Activated CD4-positive, alpha-beta T cell treated with anti-CD3 and anti-CD28 coated beads for 4 hours (primary cell): Measurements from ENCODE around the gene LRRC49.

Experiments used
- DNase-seq, 2 donors: peaks; one replicate each; pipeline ENCODE4 v3.0.0-alpha.2; 2020

The LRRC49 gene

DNA sequence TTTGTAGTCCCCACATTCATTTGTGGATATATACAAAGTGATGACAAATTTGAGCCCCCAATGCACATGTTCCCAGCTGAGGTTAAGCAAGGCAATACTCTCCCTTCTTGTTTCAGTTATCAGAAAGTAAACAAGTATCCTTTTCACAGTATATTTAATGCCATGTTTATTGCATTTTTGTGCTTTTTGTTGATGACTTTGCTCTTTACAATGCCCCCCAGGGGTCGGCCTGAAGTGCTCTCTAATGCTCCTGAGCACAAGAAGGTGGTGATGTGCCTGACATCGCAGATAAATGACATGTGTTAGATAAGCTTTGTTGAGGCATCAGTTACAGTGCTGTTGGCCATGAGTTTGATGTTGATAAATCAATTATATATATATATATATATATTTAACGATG, 165.0 kb downstream of the LRRC49 start:
- DNase-seq = no peak

DNA sequence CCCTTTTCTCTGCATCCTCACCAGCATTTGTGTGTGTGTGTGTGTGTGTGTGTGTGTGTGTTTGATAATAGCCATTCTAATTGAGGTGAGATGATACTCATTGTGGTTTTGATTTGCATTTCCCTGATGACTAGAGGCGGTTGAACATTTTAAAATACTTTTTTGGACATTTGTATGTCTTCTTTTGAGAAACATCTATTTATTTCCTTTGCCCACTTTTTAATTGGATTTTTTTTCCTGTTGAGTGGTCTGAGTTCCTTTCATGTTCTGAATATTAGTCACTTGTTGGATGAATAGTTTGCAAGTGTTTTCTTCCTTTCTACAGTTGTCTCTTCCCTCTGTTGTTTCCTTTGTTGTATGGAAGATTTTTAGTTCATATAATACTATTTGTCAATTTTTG, 168.4 kb downstream of the LRRC49 start:
- DNase-seq = no peak

DNA sequence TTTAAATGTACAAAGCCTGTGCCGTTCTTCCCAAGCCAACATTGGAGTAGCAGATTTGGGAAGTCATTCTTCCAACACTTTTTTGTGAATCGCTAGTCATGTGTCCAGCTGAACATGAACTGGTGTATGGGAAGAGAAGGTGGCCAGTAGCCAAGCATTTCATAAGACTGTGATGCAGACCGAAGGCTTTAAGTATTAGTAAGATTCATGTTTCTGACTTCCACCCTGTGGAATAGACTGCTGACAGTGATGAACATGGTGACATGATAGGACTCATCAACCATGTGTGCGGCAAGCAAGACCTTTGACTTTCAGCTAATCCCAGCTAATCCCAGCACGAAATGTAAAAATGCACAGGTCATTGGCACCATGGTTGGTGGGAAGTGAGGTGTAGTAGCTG, 174.4 kb downstream of the LRRC49 start:
- no peak for DNase-seq

DNA sequence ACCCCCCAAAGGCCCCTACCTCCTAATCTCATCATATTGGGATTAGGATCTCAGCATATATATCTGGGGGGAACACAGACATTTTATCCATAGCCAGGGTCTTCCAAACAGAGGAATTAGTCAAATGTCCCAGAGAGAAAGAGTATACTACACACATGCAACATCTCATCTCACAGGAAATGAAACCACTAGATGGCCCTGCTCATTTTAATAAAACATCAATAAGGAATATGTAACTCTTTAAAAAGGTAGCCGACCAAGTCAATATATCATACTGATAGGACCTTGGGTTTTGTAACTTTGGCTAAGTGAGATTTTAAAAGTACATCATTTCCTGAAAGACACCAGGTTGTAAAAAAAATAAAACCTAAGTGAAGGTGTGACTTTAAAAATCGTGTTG, 177.1 kb downstream of the LRRC49 start:
- no peak for DNase-seq

DNA sequence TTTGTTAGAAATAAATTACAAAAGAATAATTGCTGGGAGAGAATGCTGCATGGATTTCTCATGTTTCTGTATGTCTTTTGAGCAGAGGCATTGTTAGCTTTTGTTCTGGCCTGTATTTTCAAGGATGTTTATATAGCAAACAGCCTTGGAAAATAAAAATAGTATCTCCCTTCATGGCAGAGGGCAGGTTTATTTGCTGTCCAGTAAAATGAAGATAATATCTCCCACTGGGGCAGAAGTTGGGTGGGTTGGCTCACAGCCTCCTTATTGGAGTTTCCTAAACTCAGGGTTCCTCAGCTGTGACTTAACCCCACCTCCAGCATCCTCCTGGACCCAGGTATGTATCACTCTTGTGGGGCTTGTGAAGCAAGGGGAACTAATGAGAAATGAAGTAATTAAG, 178.9 kb downstream of the LRRC49 start:
- no peak for DNase-seq

DNA sequence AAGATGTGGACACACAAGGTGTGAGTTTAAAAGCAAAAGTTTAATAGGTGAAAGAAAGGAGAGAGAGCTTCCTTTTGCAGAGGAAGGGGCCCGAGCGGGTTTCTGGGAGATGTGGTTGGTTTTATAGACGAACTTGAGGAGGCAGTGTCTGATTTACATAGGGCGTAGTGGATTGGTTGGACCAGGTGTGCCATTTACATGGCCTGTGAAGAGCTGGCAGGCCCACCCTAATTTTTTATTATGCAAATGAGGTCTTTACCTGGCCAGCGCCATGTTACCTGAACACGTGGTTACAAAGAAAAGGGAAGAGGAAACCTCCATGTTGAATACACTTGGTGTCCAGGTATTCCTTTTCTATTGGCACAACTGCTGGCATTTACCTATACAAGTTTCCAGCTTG, 179.8 kb downstream of the LRRC49 start:
- DNase-seq = no peak

DNA sequence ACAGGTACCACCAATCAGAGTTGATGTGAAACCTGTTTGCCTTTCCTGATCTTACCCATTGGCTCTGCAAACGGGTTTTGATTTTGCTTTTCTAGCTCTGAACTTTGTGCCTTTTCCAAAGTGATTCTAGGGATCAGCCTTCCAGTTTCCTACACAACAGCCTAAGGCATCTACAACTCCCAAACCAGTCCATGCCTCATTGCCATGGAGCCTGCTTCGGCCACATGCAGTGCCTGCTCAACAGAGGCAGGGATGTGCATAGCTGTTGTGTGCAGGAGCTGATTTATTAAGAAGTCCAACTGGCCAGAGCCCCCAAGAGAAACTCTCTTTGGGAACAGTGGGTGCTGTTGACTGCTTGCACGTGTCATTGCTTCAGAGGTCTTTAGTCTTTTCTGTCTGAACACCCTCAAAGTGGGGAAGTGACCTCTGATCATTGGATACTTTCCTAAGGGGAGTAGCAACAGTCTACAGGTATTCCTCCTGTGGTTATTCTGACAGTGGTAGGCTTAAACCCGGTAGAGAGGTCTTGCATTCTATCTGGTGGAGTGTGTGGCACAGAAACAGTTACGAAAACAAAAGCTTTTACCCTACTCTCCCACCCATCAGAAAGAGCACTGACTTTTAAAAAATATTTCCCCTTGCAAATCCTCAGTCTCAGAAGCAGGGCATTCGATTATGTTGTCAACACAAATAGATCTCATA, 186.0 kb downstream of the LRRC49 start:
- DNase-seq = no peak

DNA sequence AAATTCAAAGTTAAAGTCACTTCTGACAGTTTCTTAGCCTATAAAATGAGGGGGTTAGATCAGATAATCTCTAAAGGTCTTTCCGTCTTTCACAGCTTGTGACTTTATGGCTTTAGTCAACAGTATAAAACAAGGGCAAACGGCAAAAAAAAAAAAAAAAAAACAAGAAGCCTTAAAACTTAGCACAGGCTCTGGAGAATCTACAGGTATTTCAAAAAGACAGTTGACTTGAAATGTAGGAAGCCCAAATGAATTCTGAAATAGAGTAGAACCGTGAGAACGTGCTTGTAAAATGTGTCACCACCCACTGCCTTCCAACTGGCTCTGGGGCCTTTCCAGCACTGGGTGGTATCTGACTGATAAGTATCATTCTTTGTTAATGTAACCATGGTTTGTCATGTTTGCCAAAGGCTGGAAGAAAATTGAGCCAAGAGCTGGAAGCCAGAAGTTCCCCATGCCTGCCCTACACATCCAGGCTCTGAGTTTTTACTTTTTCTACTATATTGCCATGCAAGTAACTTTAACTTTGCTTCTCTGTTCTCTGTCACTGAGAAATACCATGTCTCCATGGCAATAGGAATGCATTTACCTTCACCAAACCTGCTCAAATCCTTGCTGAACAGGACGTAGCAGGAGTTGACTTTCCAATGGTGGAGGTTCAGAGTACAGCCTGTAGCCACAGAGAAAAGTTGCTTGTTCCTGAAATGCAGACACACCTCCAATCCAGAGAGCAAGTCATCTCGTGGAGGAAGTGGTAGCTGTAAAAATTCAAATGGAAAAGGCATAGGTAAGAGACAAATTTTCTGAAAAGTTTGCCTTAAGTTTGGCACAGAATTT, 186.8 kb downstream of the LRRC49 start:
- DNase-seq = no peak

DNA sequence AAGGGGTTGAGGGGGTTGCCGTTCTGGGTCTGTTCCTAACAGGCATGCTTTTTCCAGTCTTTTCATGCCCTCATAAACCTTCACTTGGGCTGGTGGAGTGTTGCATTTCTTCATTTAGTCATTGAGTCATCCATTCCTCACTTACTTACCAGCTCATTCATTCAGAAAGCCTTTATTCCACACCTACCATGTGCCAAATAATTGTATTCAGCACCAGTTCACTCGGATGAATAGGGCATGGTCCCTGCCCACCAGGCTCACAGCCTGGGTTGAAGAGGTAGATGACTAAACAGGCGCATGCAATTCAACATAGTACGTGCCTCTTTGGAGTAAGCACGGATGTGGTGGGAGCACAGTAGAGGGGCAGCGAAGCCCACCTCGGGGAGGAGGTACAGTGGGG, 187.5 kb downstream of the LRRC49 start:
- DNase-seq = no peak

DNA sequence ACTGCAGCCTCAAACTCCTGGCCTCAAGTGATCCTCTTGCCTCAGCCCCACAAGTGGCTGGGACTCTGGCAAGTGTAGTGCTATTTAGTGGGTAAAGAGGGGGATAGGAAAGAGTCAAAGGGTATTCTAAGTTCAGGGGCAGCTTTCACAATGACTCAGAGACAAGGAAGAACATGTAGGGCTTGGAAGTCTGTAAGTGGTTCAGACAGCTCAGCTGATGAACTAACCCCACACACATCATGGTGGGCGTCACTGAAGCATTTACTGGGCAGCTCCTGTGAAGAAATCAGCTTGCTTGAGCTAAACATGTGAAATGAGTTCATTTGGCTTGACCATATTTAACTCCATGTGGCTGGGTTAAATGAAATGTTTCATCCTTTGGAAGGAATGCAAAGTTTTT, 188.1 kb downstream of the LRRC49 start:
- no peak for DNase-seq

DNA sequence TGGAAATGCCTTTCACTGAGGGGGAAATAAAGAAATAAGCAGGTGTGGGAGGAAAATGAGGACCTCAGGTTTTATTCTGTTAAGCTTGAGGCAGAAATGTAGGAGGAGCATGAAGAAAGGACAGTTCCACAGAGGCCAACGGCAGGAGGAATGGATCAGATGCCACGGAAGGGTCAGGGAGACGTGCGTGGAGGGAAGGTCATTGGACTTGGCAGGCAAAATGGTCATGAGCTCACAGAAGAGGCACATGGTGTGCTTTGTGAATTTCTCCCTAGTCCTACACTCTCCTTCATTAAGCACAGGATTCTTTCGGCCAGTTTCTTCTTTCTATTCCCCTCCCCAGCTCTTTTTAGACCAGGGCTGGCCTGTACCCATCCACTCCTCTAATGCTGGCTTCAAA, 190.2 kb downstream of the LRRC49 start:
- DNase-seq = no peak

DNA sequence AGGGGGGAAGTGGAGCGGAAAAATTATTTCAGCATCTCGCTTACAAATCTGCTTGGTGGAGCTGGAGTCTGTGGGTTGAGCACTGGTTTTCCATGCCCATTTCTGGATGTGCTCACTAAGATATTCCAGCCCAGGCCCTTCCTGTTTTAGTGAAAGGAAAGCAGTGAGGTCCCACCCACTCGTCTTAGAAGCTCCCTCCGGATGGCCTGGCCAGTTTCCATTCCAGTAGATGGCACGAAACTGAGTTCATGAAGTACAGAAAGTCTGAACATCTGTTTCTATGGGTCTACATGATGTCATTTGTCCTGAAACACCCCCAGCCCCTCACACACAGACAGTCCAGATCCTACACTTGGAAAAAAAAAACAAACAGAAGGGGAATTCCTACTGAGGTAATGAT, 190.7 kb downstream of the LRRC49 start:
- no peak for DNase-seq

DNA sequence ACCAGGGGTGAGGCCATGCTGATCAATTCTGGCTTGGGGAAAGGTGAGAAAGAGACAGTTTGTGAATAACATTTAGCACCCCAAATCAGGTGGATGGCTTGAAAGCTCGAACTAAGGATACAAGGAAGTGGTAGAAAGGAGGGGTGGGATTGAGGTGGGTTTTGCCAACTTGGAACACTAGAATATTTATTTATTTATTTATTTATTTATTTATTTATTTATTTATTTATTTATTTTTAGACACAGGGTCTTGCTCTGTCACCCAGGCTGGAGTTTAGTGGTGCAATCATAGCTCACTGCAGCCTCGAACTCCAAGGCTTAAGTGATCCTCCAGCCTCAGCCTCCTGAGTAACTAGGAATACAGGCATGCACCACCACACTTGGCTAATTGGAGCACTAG, 191.6 kb downstream of the LRRC49 start:
- no peak for DNase-seq

DNA sequence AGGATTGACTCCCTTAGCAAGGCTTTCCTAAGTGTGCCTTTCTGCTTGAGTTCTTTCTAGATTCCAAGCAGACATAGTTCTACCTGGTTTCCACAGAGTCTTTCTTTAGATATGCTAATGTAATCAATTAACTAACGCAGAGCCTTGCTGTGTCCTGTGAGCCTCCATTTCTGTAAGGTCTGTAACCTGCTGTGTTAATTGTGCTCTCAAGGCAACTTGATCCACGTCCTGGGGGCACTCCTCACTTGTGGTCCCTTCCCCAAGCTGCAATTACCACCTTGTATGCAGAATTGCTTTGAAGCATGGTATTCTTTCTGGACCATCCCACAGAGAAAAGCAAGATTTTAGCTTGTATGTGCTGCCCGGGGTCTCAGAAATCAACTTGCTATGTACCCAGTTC, 193.2 kb downstream of the LRRC49 start:
- DNase-seq = no peak

DNA sequence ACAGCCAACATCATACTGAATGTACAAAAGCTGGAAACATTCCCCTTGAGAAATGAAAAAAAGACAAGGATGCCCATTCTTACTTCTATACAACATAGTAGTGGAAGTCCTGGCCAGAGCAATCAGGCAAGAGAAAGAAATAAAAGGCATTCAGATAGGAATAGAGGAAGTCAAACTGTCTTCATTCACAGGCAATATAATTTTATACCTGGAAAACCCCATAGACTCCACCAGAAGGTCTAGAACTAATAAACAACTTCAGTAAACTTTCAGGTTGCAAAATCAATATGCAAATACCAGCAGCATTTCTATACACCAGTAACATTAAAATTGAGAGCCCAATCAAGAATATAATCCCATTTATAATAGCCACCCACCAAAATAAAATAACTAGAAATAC, 195.5 kb downstream of the LRRC49 start:
- no peak for DNase-seq

DNA sequence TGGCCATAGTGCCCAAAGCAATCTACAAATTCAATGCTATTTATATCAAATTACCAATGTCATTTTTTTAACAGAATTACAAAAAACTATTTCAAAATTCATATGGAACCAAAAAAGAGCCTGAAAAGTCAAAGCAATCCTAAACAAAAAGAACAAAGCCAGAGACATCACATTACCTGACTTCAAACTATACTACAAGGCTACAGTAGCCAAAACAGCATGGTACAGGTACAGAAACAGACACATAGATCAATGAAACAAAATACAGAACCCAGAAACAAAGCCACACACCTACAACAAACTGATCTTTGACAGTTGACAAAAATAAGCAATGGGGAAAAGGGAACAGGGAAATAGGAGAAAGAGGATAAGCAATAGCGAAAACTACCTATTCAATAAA, 196.1 kb downstream of the LRRC49 start:
- no peak for DNase-seq

DNA sequence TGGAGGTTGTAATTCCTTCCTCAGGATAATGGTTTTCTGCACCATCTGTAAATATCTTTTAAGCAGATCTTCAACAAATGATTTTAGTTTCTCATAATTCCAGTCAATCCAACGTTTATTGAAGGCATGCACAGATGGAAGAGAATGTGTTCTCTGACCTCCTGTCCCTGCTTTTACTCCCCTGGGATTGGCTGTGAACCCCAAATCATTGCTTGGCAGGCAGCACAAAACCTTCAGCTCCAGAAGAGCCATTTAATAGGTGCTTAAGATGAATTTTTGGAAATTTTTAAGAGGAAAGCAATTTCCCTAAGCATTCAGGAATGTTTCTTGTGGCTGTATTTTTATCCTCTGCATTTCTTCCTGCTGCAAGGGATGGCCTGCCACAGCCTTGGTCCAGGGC, 197.2 kb downstream of the LRRC49 start:
- DNase-seq = no peak

DNA sequence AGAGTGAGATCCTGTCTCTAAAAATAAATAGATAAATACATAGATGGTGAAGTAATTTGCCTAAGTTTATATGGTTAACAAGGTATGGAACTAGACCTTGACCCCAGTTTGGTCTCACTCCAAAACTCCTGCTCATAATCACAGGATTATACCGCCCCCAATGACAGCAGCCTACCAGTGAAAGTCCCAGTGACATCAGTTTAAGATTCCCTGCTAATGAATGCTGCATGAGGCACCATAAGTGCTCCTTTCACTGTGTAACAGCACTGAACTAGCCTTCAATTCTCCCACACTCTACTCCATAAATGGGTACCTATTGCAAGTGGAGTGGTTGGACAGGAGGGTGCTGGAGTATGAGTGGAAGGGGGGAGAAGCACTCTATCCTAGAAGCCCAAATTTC, 199.0 kb downstream of the LRRC49 start:
- DNase-seq = no peak

DNA sequence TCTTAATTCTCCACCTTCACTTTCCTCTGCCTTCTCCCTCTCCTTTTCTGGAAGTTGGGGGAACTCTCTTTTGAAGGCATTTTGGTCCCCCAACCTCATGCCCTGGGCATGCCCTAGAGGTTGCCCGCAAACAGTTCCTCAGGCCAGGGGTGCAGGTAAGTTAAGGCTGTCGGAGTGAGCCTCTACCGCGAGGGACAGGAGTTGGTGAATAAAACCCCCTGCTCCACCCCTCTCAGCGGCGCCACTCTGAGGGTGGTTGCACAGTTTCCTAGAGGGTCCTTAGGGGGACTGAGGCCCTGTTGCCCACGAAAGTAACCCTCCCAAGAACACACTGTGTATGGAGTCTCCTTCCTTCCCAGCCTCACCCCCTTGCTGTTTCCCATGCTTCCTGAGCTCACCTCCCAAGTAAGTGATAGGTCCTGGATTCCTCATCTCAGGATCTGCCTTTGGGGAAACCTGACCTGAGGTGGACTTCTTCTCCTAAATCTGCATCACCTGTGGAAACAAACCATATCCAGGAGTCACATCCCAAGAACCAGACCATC, 199.5 kb downstream of the LRRC49 start:
- DNase-seq = no peak

DNA sequence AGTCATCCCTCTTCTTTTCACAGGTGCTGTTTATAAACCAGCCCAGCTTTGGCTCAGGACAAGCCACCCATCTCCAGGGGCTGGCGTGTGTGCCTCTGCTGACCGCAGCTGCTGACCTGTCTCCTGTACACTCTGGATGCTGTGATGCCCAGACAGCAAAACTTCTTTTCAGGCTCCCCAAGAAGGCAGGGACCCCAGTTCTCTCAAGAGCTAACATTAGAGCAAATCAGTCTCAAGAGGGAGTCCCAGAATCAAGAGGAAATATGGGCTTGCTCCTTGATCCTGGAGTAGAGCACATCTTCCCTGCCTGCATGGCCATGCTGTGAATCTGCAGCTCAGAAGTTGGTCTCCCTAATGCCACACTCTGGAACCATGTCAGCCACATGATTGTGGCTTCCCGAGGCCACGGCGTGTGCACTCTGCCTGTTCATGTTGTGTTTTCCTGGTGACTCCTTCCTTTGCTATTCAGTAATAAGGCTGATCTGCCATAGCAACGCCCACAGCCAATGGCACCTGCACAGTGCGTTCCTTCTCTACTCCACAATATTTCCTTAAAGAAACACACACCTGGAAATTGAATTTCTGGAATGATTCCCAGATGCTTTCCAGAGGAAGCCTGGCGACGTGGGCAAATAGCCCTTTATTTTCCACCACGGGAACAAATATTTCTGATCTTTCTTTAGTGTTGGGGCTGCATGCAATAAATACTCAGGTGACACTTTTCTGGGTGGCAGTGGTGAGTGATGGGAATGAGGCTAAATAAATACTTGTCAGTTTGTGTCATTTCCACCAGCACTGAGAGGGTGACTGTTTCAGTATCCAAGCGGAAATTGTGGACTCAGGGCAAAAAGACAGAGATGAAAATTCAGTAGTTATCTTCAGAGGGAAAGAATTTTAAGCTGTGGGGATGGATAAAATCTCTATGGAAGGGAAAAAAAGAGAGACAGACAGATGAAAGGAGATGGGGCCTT, 200.7 kb downstream of the LRRC49 start:
- no peak for DNase-seq

DNA sequence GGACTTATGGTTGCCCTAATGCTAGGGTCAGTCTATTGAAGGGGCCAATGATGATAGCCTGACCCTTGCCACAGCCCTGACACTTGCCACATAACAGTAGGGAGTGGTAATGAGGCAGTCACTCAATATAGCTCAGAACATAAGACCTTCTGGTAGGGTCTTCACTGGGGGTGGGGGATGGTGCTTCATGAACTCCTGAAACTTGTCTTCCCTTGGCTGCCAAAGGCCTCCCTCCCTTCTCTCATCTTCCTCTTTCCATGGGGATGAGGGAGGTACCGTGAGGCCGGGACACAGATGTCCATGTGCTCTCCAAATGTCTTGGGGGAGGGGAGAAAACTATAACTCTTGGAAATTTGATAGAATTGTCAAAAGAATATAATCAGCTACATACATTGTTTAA, 201.5 kb downstream of the LRRC49 start:
- no peak for DNase-seq

DNA sequence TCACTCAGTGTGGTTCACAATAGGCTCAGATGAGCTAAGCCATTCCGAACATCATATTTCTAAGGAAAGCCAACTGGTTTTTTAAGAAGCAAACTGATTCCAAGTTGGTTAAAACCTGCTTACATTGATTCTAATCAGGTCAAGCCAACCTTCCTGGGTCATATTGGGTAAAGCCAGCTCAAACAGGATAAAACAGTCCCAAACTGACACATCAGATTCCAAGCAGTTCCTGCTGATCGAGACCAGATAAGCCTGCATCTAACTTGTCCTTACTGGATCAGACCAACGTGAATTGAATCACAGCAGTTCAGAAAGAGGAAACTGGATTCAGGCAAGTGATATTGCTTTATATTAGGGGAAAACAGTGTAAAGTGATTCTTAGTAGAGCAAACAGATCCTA, 204.1 kb downstream of the LRRC49 start:
- no peak for DNase-seq

DNA sequence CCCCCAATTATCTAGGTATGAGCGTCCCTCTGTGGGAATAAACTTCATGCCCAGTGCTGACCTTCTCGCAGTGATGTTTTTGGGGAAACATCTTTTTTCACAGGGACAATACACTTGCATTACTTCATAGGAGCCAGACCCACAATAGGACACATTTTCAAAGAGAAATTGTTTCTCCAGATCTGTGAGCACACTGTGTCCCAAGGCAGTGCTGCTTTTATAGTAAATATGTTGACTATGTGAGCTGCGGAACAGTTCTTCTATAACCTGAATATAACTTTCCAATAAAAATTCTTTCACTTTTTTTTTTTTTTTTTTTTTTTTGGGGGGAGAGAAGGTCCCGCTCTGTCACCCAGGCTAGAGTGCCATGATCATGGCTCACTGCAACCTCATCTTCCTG, 205.3 kb downstream of the LRRC49 start:
- DNase-seq = no peak
